Osteoblast (primary cell): Measurements from ENCODE around the gene RHBDD3. TPM values are rescaled to one million over a fixed set of nuclear protein-coding genes. Genes with fewer than 3 reads are reported as not detected.

Experiments
- DNase-seq: peaks from one replicate; pipeline ENCODE4 v3.0.0; 2011; ENCODE audit warnings: low spot score, mixed read lengths; ENCODE audit not compliant: insufficient read length; ENCODE audit errors: missing footprints
- H2AFZ ChIP-seq: 2 replicates; pipeline ENCODE4 v1.6.0; 2011; ENCODE audit warnings: mild to moderate bottlenecking, low read length
- H3K27ac ChIP-seq: 2 replicates; pipeline ENCODE4 v1.5.1; 2011; ENCODE audit warnings: mild to moderate bottlenecking, low read depth, low read length, moderate library complexity
- H3K27me3 ChIP-seq: 2 replicates; pipeline ENCODE4 v1.6.0; 2012; ENCODE audit warnings: mild to moderate bottlenecking, control low read depth, inconsistent platforms, low read length, moderate library complexity; ENCODE audit not compliant: insufficient read depth
- H3K36me3 ChIP-seq: 2 replicates; pipeline ENCODE4 v1.5.1; 2011; ENCODE audit warnings: mild to moderate bottlenecking, low read length, control low read depth, moderate library complexity; ENCODE audit not compliant: insufficient read depth
- H3K4me1 ChIP-seq: 2 replicates; pipeline ENCODE4 v1.5.1; 2011; ENCODE audit warnings: mild to moderate bottlenecking, low read length, control low read depth, moderate library complexity; ENCODE audit not compliant: insufficient read depth
- H3K4me2 ChIP-seq: 2 replicates; pipeline ENCODE4 v1.6.0; 2011; ENCODE audit warnings: mild to moderate bottlenecking, low read length; ENCODE audit not compliant: insufficient read depth
- H3K4me3 ChIP-seq: fragments of 200-600 bp; sonication (generic); 3 replicates; pipeline ENCODE4 v1.5.1; 2012; ENCODE audit warnings: mild to moderate bottlenecking, low read length, inconsistent platforms; ENCODE audit not compliant: insufficient read depth
- H3K79me2 ChIP-seq: 2 replicates; pipeline ENCODE4 v1.6.0; 2012; ENCODE audit warnings: mild to moderate bottlenecking, low read length, control low read depth, inconsistent platforms; ENCODE audit not compliant: insufficient read depth
- H3K9me3 ChIP-seq: 2 replicates; pipeline ENCODE4 v1.5.1; 2011; ENCODE audit warnings: low read depth, low read length, control low read depth
- H4K20me1 ChIP-seq: 2 replicates; pipeline ENCODE4 v1.6.0; 2012; ENCODE audit warnings: mild to moderate bottlenecking, low read length, control low read depth; ENCODE audit not compliant: insufficient read depth
- CTCF ChIP-seq: IDR thresholded peaks from 2 replicates; pipeline ENCODE4 v1.5.1; 2011; ENCODE audit warnings: mild to moderate bottlenecking, low read depth, low read length, moderate library complexity; ENCODE audit errors: extremely low read depth
- total RNA-seq: library from RNA; depleted of rRNA; stranded (reverse); fragments of >200 nt; gene quantifications from 2 replicates; pipeline ENCODE4 v1.2.3, GENCODE V29; 2012

The RHBDD3 gene
- total RNA-seq, 1 donor = 25.0 TPM

GRCh38 chr22:29226351-29226981 lies 41.3 kb downstream of the RHBDD3 start:
- Histone ChIP-seq H3K36me3 (no peaks in the 10 kb centered on the region), H3K27me3 (peaks cover 25% of the 10 kb centered on the region), H3K9me3 (no peaks in the 10 kb centered on the region), H3K79me2 (no peaks in the 10 kb centered on the region), H4K20me1 (no peaks in the 10 kb centered on the region), H2AFZ (no peak overlapping the region), H3K4me2 (no peak overlapping the region), H3K4me3 (no peak overlapping the region), H3K4me1 (no peaks in the 10 kb centered on the region), H3K27ac (no peak overlapping the region)
- peak; percentile 65 for DNase-seq
- no peak for TF ChIP-seq CTCF

- no peak for TF ChIP-seq CTCF
Observed at GRCh38 chr22:29225422-29226090, 42.2 kb downstream of the RHBDD3 start.

DNA sequence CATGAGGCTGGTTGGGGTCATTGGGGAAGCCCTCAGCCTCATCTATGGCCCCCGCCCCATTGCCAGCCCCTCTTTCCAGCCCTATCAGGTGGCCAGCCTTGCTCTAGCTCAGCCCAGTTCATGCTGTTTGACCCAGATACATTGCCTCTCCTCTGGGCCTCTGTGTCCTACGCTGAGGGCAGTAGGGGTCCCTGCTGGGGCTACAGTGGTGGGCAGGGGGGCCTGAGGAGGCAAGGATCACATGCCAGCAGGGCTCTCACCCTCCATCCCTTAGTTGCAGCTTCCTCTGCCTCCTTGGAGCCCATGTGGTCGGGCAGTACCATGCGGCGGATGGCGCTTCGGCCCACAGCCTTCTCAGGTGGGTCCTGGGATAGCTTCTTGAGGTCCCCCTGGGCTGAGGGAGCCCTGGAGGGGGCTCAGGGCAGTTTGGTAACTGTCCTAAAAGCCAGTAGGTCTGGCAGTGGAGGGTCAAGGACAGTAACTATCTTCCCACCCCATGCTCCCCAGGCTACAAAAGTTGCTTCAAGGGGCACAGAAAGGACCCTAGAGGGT lies 42.8 kb downstream of the RHBDD3 start:
- Histone ChIP-seq H3K4me2 (no peak overlapping the region), H2AFZ (no peak overlapping the region)

More at GRCh38 chr22:29225422-29226090, 42.2 kb downstream of the RHBDD3 start:
- H3K27ac ChIP-seq = no peak overlapping the region
- no peaks in the 10 kb centered on the region for H3K79me2 ChIP-seq
- no peak overlapping the region for H2AFZ ChIP-seq
- H3K4me2 ChIP-seq = no peak overlapping the region
- no peaks in the 10 kb centered on the region for H3K9me3 ChIP-seq
- H3K4me1 ChIP-seq = no peaks in the 10 kb centered on the region
- H3K4me3 ChIP-seq = no peak overlapping the region
- peaks cover 25% of the 10 kb centered on the region for H3K27me3 ChIP-seq
- no peaks in the 10 kb centered on the region for H3K36me3 ChIP-seq
- peak; percentile 90 for DNase-seq
- H4K20me1 ChIP-seq = no peaks in the 10 kb centered on the region

More for the DNA sequence above, 42.8 kb downstream of the RHBDD3 start:
- H3K27ac ChIP-seq = no peak overlapping the region
- H3K27me3 ChIP-seq = peaks cover 25% of the 10 kb centered on the region
- no peaks in the 10 kb centered on the region for H4K20me1 ChIP-seq
- no peaks in the 10 kb centered on the region for H3K9me3 ChIP-seq
- no peak overlapping the region for H3K4me3 ChIP-seq
- DNase-seq = peak; percentile 48
- H3K4me1 ChIP-seq = no peaks in the 10 kb centered on the region
- no peaks in the 10 kb centered on the region for H3K79me2 ChIP-seq
- TF ChIP-seq CTCF = no peak
- no peaks in the 10 kb centered on the region for H3K36me3 ChIP-seq
